ENCODE measurements around the gene LEF1. TPM values are rescaled to one million over a fixed set of nuclear protein-coding genes. Genes with fewer than 3 reads are reported as not detected.

LEF1 gene
- total RNA-seq, 2 experiments from 2014 or later = 29.4 to 30.6 TPM

DNA sequence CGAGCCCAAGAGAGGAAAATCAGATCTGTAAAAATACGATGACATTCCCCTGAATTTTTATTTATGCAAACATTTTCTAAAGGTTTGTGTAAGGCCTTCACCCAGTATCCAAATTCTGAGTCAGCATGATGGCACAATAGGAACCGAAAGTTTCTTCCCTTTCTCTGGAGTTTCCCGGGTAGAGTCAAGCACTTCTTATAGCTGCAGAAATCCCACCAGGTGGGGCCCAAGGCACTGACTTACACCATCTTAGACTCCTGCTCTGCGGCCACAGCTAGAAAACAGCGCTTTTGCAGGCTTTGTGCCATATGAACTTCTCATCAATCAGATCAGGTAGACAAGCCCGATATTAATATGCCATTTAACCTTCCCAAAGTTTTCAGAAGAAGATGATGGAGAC, 13.4 kb downstream of the LEF1 start:
- peaks cover 34% of the 10 kb centered on the region for H3K4me1 Mint-ChIP-seq
- peaks cover 6% of the 10 kb centered on the region for H3K36me3 Mint-ChIP-seq
- CTCF ChIA-PET = interaction anchor here (1.1 kb wide), 1 partner anchor 9 kb away, joined by 3 read pairs; no protein-coding TSS in a partner anchor
- no peaks in the 10 kb centered on the region for H3K9me3 Mint-ChIP-seq (ENCODE audit: low read depth)
- DNase-seq (no peak), ATAC-seq (no peak)
- no peak overlapping the region for H3K4me3 Mint-ChIP-seq
- no peak overlapping the region for H3K27ac Mint-ChIP-seq
- peaks cover 34% of the 10 kb centered on the region for H3K27me3 Mint-ChIP-seq

GRCh38 chr4:108152980-108153379, 15.8 kb downstream of the LEF1 start:
- no peak for ATAC-seq
- H3K27ac Mint-ChIP-seq = no peak overlapping the region
- H3K36me3 Mint-ChIP-seq = peaks cover 6% of the 10 kb centered on the region
- CTCF ChIA-PET = no interaction called here
- no peak for DNase-seq
- H3K9me3 Mint-ChIP-seq (ENCODE audit: low read depth) = no peaks in the 10 kb centered on the region
- H3K4me1 Mint-ChIP-seq = peaks cover 27% of the 10 kb centered on the region
- peaks cover 19% of the 10 kb centered on the region for H3K27me3 Mint-ChIP-seq
- H3K4me3 Mint-ChIP-seq = no peak overlapping the region

GRCh38 chr4:108149588-108150380, 18.9 kb downstream of the LEF1 start:
- no peak overlapping the region for H3K4me3 Mint-ChIP-seq
- no peaks in the 10 kb centered on the region for H3K9me3 Mint-ChIP-seq (ENCODE audit: low read depth)
- H3K4me1 Mint-ChIP-seq = peaks cover 26% of the 10 kb centered on the region
- ATAC-seq = no peak
- H3K36me3 Mint-ChIP-seq = peaks cover 4% of the 10 kb centered on the region
- no peak overlapping the region for H3K27ac Mint-ChIP-seq
- CTCF ChIA-PET = interaction anchor here (1.4 kb wide), 1 partner anchor 10 kb away, joined by 3 read pairs; no protein-coding TSS in a partner anchor
- peaks cover 9% of the 10 kb centered on the region for H3K27me3 Mint-ChIP-seq
- DNase-seq = no peak

- H3K4me1 Mint-ChIP-seq = peaks cover 38% of the 10 kb centered on the region
- no peak overlapping the region for H3K27ac Mint-ChIP-seq
- no peak for DNase-seq
- peaks cover 4% of the 10 kb centered on the region for H3K36me3 Mint-ChIP-seq
- peaks cover 9% of the 10 kb centered on the region for H3K27me3 Mint-ChIP-seq
- no peak for ATAC-seq
- H3K4me3 Mint-ChIP-seq = no peak overlapping the region
- CTCF ChIA-PET = interaction anchor here (1.1 kb wide), 1 partner anchor 11 kb away, joined by 4 read pairs; no protein-coding TSS in a partner anchor
- H3K9me3 Mint-ChIP-seq (ENCODE audit: low read depth) = no peaks in the 10 kb centered on the region
Measured at GRCh38 chr4:108148316-108148715, 20.4 kb downstream of the LEF1 start.

GRCh38 chr4:108146819-108147218, 21.9 kb downstream of the LEF1 start:
- peaks cover 1% of the 10 kb centered on the region for H3K36me3 Mint-ChIP-seq
- H3K4me1 Mint-ChIP-seq = peaks cover 33% of the 10 kb centered on the region
- no peak for DNase-seq
- peaks cover 11% of the 10 kb centered on the region for H3K27me3 Mint-ChIP-seq
- H3K4me3 Mint-ChIP-seq = no peak overlapping the region
- CTCF ChIA-PET = interaction anchor here (1.0 to 1.1 kb wide), 2 partner anchors 9 to 11 kb away, joined by 3 read pairs; no protein-coding TSS in a partner anchor
- no peak overlapping the region for H3K27ac Mint-ChIP-seq
- no peak for ATAC-seq
- no peaks in the 10 kb centered on the region for H3K9me3 Mint-ChIP-seq (ENCODE audit: low read depth)

- Mint-ChIP-seq H3K4me1 (peaks cover 36% of the 10 kb centered on the region), H3K36me3 (no peaks in the 10 kb centered on the region), H3K27me3 (peaks cover 11% of the 10 kb centered on the region), H3K9me3 (ENCODE audit: low read depth) (no peaks in the 10 kb centered on the region), H3K27ac (no peak overlapping the region), H3K4me3 (no peak overlapping the region)
- ATAC-seq = no peak
- CTCF ChIA-PET = interaction anchor here (0.7 to 1.1 kb wide), 3 partner anchors 9 to 50 kb away, joined by 3 read pairs; no protein-coding TSS in a partner anchor
- no peak for DNase-seq
Measured at GRCh38 chr4:108146336-108146735, 22.4 kb downstream of the LEF1 start.

- H3K36me3 Mint-ChIP-seq = no peaks in the 10 kb centered on the region
- DNase-seq (no peak), ATAC-seq (peak; percentile 70)
- H3K4me3 Mint-ChIP-seq = no peak overlapping the region
- peaks cover 44% of the 10 kb centered on the region for H3K4me1 Mint-ChIP-seq
- no peak overlapping the region for H3K27ac Mint-ChIP-seq
- CTCF ChIA-PET = interaction anchor here (1.3 kb wide), 1 partner anchor 13 kb away, joined by 3 read pairs; no protein-coding TSS in a partner anchor
- H3K9me3 Mint-ChIP-seq (ENCODE audit: low read depth) = no peaks in the 10 kb centered on the region
- H3K27me3 Mint-ChIP-seq = peaks cover 6% of the 10 kb centered on the region
Measured at GRCh38 chr4:108144451-108144850, 24.3 kb downstream of the LEF1 start.

- H3K36me3 Mint-ChIP-seq = no peaks in the 10 kb centered on the region
- no peak for ATAC-seq
- peaks cover 52% of the 10 kb centered on the region for H3K4me1 Mint-ChIP-seq
- H3K27ac Mint-ChIP-seq = no peak overlapping the region
- no peak for DNase-seq
- H3K27me3 Mint-ChIP-seq = peaks cover 6% of the 10 kb centered on the region
- no peaks in the 10 kb centered on the region for H3K9me3 Mint-ChIP-seq (ENCODE audit: low read depth)
- H3K4me3 Mint-ChIP-seq = no peak overlapping the region
- CTCF ChIA-PET = no interaction called here
Measured at GRCh38 chr4:108143515-108143914, 25.2 kb downstream of the LEF1 start.

GRCh38 chr4:108142870-108143269, 25.9 kb downstream of the LEF1 start:
- peaks cover 6% of the 10 kb centered on the region for H3K27me3 Mint-ChIP-seq
- no peak for ATAC-seq
- no peak for DNase-seq
- peaks cover 48% of the 10 kb centered on the region for H3K4me1 Mint-ChIP-seq
- no peaks in the 10 kb centered on the region for H3K36me3 Mint-ChIP-seq
- no peak overlapping the region for H3K27ac Mint-ChIP-seq
- no peaks in the 10 kb centered on the region for H3K9me3 Mint-ChIP-seq (ENCODE audit: low read depth)
- H3K4me3 Mint-ChIP-seq = no peak overlapping the region
- CTCF ChIA-PET = no interaction called here

DNA sequence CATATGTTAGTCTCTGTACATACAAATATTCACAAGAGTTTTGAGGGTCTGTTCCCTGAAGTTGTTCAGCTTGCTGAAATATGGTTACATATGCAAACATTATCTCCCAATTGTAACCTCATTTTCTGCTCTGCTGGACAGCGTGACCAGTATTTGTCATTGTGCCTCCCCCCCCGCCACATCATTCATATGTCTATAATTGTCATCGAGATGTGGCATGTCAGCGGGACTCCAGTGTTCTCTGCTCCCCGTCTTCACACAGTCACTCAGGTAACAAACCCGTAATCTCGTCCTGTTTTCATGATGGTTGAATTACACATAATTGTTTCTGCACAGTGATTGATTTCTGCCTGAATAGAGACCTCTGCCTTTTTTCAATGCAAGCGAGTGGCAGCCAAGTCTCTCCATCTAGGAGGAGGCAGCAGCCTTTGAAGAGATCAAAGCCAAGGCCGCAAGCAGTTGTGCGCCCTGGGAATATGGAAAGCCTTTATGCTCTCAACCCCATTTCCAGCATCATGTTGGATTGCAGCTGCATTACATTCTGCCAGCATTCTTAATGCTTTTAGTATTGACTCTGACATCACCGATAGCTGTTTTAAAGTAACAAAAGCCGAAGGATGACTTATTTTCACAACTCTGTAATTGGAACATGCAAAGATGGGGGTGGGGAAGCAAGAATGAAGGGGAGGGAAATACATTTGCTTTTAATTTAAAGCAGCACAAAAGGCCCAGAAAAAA, 27.4 kb downstream of the LEF1 start:
- ATAC-seq (no peak), DNase-seq (no peak)
- Mint-ChIP-seq H3K9me3 (ENCODE audit: low read depth) (no peaks in the 10 kb centered on the region), H3K27ac (peak overlapping the region; percentile 31), H3K4me3 (peak overlapping the region; percentile 3), H3K27me3 (peaks cover 6% of the 10 kb centered on the region), H3K36me3 (no peaks in the 10 kb centered on the region), H3K4me1 (peaks cover 42% of the 10 kb centered on the region)
- CTCF ChIA-PET = interaction anchor here (1.2 kb wide), 1 partner anchor 10 kb away, joined by 3 read pairs; no protein-coding TSS in a partner anchor

DNA sequence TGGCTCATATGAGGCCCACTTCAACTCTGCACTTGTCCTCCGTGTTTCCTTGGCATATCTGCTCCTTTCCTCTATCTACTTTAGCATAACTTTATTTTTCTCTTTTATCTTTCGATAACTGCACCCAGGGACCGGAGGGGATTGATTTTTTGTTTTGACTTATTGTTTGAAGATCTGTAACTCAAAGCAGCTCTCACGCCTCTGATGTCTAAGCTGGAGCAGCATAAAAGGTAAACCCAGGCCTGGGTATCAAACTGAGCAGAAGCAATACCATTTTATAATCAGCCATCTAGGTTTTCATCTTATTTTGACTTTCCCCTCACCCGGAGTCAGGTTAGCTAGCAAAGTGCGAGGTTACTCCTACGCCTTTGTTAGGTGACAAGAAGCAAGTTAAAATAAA, 28.4 kb downstream of the LEF1 start:
- Mint-ChIP-seq H3K27ac (peak overlapping the region; percentile 39), H3K36me3 (peaks cover 3% of the 10 kb centered on the region), H3K27me3 (peaks cover 2% of the 10 kb centered on the region), H3K9me3 (ENCODE audit: low read depth) (no peaks in the 10 kb centered on the region), H3K4me1 (peaks cover 43% of the 10 kb centered on the region), H3K4me3 (peak overlapping the region; percentile 34)
- ATAC-seq (no peak), DNase-seq (no peak)
- CTCF ChIA-PET = interaction anchor here (1.2 kb wide), 1 partner anchor 9 kb away, joined by 3 read pairs; no protein-coding TSS in a partner anchor

- peaks cover 2% of the 10 kb centered on the region for H3K27me3 Mint-ChIP-seq
- ATAC-seq (peak; percentile 24), DNase-seq (no peak)
- H3K4me3 Mint-ChIP-seq = no peak overlapping the region
- H3K9me3 Mint-ChIP-seq (ENCODE audit: low read depth) = no peaks in the 10 kb centered on the region
- CTCF ChIA-PET = no interaction called here
- peaks cover 38% of the 10 kb centered on the region for H3K4me1 Mint-ChIP-seq
- peaks cover 3% of the 10 kb centered on the region for H3K36me3 Mint-ChIP-seq
- peak overlapping the region; percentile 4 for H3K27ac Mint-ChIP-seq
Measured at GRCh38 chr4:108139089-108139488, 29.6 kb downstream of the LEF1 start.

GRCh38 chr4:108135549-108136209, 33.1 kb downstream of the LEF1 start:
- H3K36me3 Mint-ChIP-seq = peaks cover 4% of the 10 kb centered on the region
- ATAC-seq = no peak
- DNase-seq = no peak

More at GRCh38 chr4:108135549-108136209, 33.1 kb downstream of the LEF1 start:
- no peak overlapping the region for H3K4me3 Mint-ChIP-seq
- CTCF ChIA-PET = no interaction called here
- peaks cover 21% of the 10 kb centered on the region for H3K4me1 Mint-ChIP-seq
- H3K27me3 Mint-ChIP-seq = peaks cover 4% of the 10 kb centered on the region
- no peaks in the 10 kb centered on the region for H3K9me3 Mint-ChIP-seq (ENCODE audit: low read depth)
- peak overlapping the region; percentile 40 for H3K27ac Mint-ChIP-seq

Data from activated CD8-positive, alpha-beta memory T cell treated with anti-CD3 and anti-CD28 coated beads, Interleukin-2, amount 10 ng/mL, durations not matched to agents 7 days and 5 days (primary cell).